Adrenal gland (tissue), 5 donors: ENCODE measurements around the gene DNHD1.

Experiments
- CTCF ChIP-seq, 6 experiments: fragments of 450-650 bp in 4 of 6; fragments of 200-600 bp in 2 of 6; sonication (generic) in 1 of 6; IDR thresholded peaks; 1 replicate in 5 of 6; 2 replicates in 1 of 6; pipeline versions ENCODE4 v1.5.1 to v1.8.0; 2016 to 2021; ENCODE audit warnings: antibody characterized with exemption in 6 of 6, mild to moderate bottlenecking in 2 of 6, moderate library complexity in 1 of 6
- POLR2A ChIP-seq, 2 donors: fragments of 450-650 bp; IDR thresholded peaks; one replicate each; pipeline ENCODE4 v1.6.1; 2017; ENCODE audit warnings: antibody characterized with exemption in 2 of 2, mild to moderate bottlenecking in 2 of 2, moderate library complexity in 1 of 2
- donor health status: DM: no; HTN: no; CAD: no.

- no peak for TF ChIP-seq CTCF (IDR thresholded peaks at IDR 0.05)
- no peak for TF ChIP-seq POLR2A (IDR thresholded peaks at IDR 0.05)
Observed at GRCh38 chr11:6617315-6617781, 120.3 kb downstream of the DNHD1 start.
